Measurements from ENCODE around the gene PHLDB2.

PHLDB2 gene

GRCh38 chr3:111856501-111856900 is 2.6 kb upstream of the PHLDB2 start:
- TF ChIP-seq CTCF (IDR thresholded peaks at IDR 0.05; ENCODE audit: low read depth, low read length), result no peak
- no peak overlapping the region for H3K4me3 ChIP-seq (ENCODE audit: low read depth, low read length)

GRCh38 chr3:111857474-111857873 is 1.6 kb upstream of the PHLDB2 start:
- H3K4me3 ChIP-seq (ENCODE audit: low read depth, low read length), result no peak overlapping the region
- TF ChIP-seq CTCF (IDR thresholded peaks at IDR 0.05; ENCODE audit: low read depth, low read length), result no peak

GRCh38 chr3:111858642-111859041 is 423 bp upstream of the PHLDB2 start:
- no peak for TF ChIP-seq CTCF (IDR thresholded peaks at IDR 0.05; ENCODE audit: low read depth, low read length)
- peak overlapping the region; percentile 78 for H3K4me3 ChIP-seq (ENCODE audit: low read depth, low read length)

GRCh38 chr3:111859974-111860859 is 1.2 kb downstream of the PHLDB2 start:
- no peak for TF ChIP-seq CTCF (IDR thresholded peaks at IDR 0.05; ENCODE audit: low read depth, low read length)
- H3K4me3 ChIP-seq (ENCODE audit: low read depth, low read length), result peak overlapping the region; percentile 78

- TF ChIP-seq CTCF (IDR thresholded peaks at IDR 0.05; ENCODE audit: low read depth, low read length), result no peak
- H3K4me3 ChIP-seq (ENCODE audit: low read depth, low read length), result peak overlapping the region; percentile 78
Measured at GRCh38 chr3:111861391-111861790, 2.3 kb downstream of the PHLDB2 start.

- TF ChIP-seq CTCF (IDR thresholded peaks at IDR 0.05; ENCODE audit: low read depth, low read length), result no peak
- H3K4me3 ChIP-seq (ENCODE audit: low read depth, low read length), result no peak overlapping the region
Measured at GRCh38 chr3:111862415-111862814, 3.4 kb downstream of the PHLDB2 start.

- H3K4me3 ChIP-seq (ENCODE audit: low read depth, low read length), result no peak overlapping the region
- TF ChIP-seq CTCF (IDR thresholded peaks at IDR 0.05; ENCODE audit: low read depth, low read length), result no peak
Measured at GRCh38 chr3:111862974-111863373, 3.9 kb downstream of the PHLDB2 start.

Data from WI38 (cell line).